ENCODE measurements around the gene PRR36. TPM values are rescaled to one million over a fixed set of nuclear protein-coding genes. Genes with fewer than 3 reads are reported as not detected.

The PRR36 gene
- total RNA-seq, 4 donors from 2014 or later, result 0.52 TPM; not detected in 3

- Histone ChIP-seq H3K9me3 (no peaks in the 10 kb centered on the region), H3K27ac (replicated peaks in 1 of 4) (no peak overlapping the region), H3K4me1 (peaks cover 6 to 25% (median 24%) of the 10 kb centered on the region in 4 donors), H3K4me3 (no peak overlapping the region), H3K27me3 (peaks cover 0 to 89% (median 19%) of the 10 kb centered on the region in 4 donors), H3K36me3 (peaks cover 0 to 62% (median 29%) of the 10 kb centered on the region in 4 donors)
- DNase-seq (ENCODE audit: extremely low spot score), result no peak
- no peak for TF ChIP-seq POLR2A (IDR thresholded peaks at IDR 0.05; ENCODE audit: low read depth)
- 72% methylated on average over 14 of the region's 29 CpGs for WGBS
- intact Hi-C loops (cut with DNase I), result no loop called here
These were observed 15.9 kb downstream of the PRR36 start for GRCh38 chr19:7858109-7858770.

- no peak for TF ChIP-seq POLR2A (IDR thresholded peaks at IDR 0.05; ENCODE audit: low read depth)
- TF ChIP-seq EP300 (IDR thresholded peaks at IDR 0.05), result no peak
- TF ChIP-seq CTCF (IDR thresholded peaks at IDR 0.05), result no peak
- TF ChIP-seq POLR2AphosphoS5 (IDR thresholded peaks at IDR 0.05), result no peak
- WGBS, result 84% methylated on average over 5 of the region's 8 CpGs
- no peak for DNase-seq (ENCODE audit: extremely low spot score)
- Histone ChIP-seq H3K27me3 (peaks cover 0 to 84% (median 17%) of the 10 kb centered on the region in 4 donors), H3K9me3 (no peaks in the 10 kb centered on the region), H3K36me3 (peaks cover 0 to 58% (median 27%) of the 10 kb centered on the region in 4 donors), H3K4me1 (peaks cover 7 to 26% (median 25%) of the 10 kb centered on the region in 4 donors), H3K27ac (replicated peaks in 1 of 4) (no peak overlapping the region), H3K4me3 (no peak overlapping the region)
- intact Hi-C loops (cut with DNase I), result no loop called here
These were observed 16.5 kb downstream of the PRR36 start for GRCh38 chr19:7857727-7858108.

GRCh38 chr19:7856679-7857663 lies 17.2 kb downstream of the PRR36 start:
- intact Hi-C loops (cut with DNase I), result no loop called here

GRCh38 chr19:7856109-7856591 lies 18.0 kb downstream of the PRR36 start:
- intact Hi-C loops (cut with DNase I), result no loop called here
- Histone ChIP-seq H3K4me3 (no peak overlapping the region), H3K9me3 (no peaks in the 10 kb centered on the region), H3K36me3 (peaks cover 0 to 56% (median 27%) of the 10 kb centered on the region in 4 donors), H3K27ac (replicated peaks in 1 of 4) (no peak overlapping the region), H3K27me3 (peaks cover 0 to 68% (median 5%) of the 10 kb centered on the region in 4 donors), H3K4me1 (peaks cover 4 to 11% (median 10%) of the 10 kb centered on the region in 4 donors)
- no peak for DNase-seq (ENCODE audit: extremely low spot score)
- WGBS, result 83% methylated on average over 16 of the region's 16 CpGs
- TF ChIP-seq POLR2AphosphoS5 (IDR thresholded peaks at IDR 0.05), result no peak
- no peak for TF ChIP-seq EP300 (IDR thresholded peaks at IDR 0.05)
- TF ChIP-seq CTCF (IDR thresholded peaks at IDR 0.05), result no peak
- TF ChIP-seq POLR2A (IDR thresholded peaks at IDR 0.05; ENCODE audit: low read depth), result no peak

More at GRCh38 chr19:7856679-7857663, 17.2 kb downstream of the PRR36 start:
- H3K9me3 ChIP-seq, result no peaks in the 10 kb centered on the region
- WGBS, result 90% methylated on average over 38 of the region's 38 CpGs
- peaks cover 0 to 58% (median 27%) of the 10 kb centered on the region in 4 donors for H3K36me3 ChIP-seq
- TF ChIP-seq EP300 (IDR thresholded peaks at IDR 0.05) (no peak), POLR2AphosphoS5 (IDR thresholded peaks at IDR 0.05) (no peak), POLR2A (IDR thresholded peaks at IDR 0.05; ENCODE audit: low read depth) (no peak), CTCF (IDR thresholded peaks at IDR 0.05) (no peak)
- no peak overlapping the region for H3K27ac ChIP-seq (replicated peaks in 1 of 4)
- peaks cover 0 to 77% (median 10%) of the 10 kb centered on the region in 4 donors for H3K27me3 ChIP-seq
- no peak for DNase-seq (ENCODE audit: extremely low spot score)
- peaks cover 7 to 19% (median 18%) of the 10 kb centered on the region in 4 donors for H3K4me1 ChIP-seq
- H3K4me3 ChIP-seq, result no peak overlapping the region

Measured in esophagus muscularis mucosa (tissue), 4 donors.